HG03460 (cell line): ENCODE measurements around the gene SPINK8.
"Not testable (repeated sequence)": the region's sequence is repeated elsewhere in the genome, so short reads cannot be mapped to it uniquely, and the experiment has no call there.

Experiments
- ATAC-seq: cut with Tn5 transposase; IDR thresholded peaks from one replicate; pipeline ENCODE4 v1.9.1; 2021; ENCODE audit not compliant: unreplicated experiment

SPINK8 gene

GRCh38 chr3:48331706-48332435 lies 1.6 kb downstream of the SPINK8 start:
- ATAC-seq, result not testable (repeated sequence)

- ATAC-seq, result no peak
These were observed 12.5 kb downstream of the SPINK8 start for GRCh38 chr3:48320996-48321395.

- ATAC-seq, result no peak
These were observed 14.6 kb downstream of the SPINK8 start for GRCh38 chr3:48318713-48319468.

- no peak for ATAC-seq
These were observed 18.9 kb downstream of the SPINK8 start for GRCh38 chr3:48314542-48314941.

GRCh38 chr3:48306860-48307530 lies 26.5 kb downstream of the SPINK8 start:
- no peak for ATAC-seq

- no peak for ATAC-seq
These were observed 27.2 kb downstream of the SPINK8 start for GRCh38 chr3:48306290-48306689.

GRCh38 chr3:48305396-48305795 lies 28.1 kb downstream of the SPINK8 start:
- no peak for ATAC-seq

GRCh38 chr3:48303021-48303420 lies 30.4 kb downstream of the SPINK8 start:
- ATAC-seq, result no peak

- no peak for ATAC-seq
These were observed 31.7 kb downstream of the SPINK8 start for GRCh38 chr3:48301800-48302166.

GRCh38 chr3:48301020-48301799 lies 32.3 kb downstream of the SPINK8 start, which contains the start of gene NME6:
TSS of gene NME6 (minus strand) at chr3:48301367.
- ATAC-seq, result peak; percentile 70

- no peak for ATAC-seq
These were observed 33.4 kb downstream of the SPINK8 start for GRCh38 chr3:48299746-48300712.

GRCh38 chr3:48297111-48297810 lies 36.2 kb downstream of the SPINK8 start:
- ATAC-seq, result no peak

- no peak for ATAC-seq
These were observed 36.8 kb downstream of the SPINK8 start for GRCh38 chr3:48296699-48297098.

GRCh38 chr3:48294611-48295263 lies 38.7 kb downstream of the SPINK8 start:
- ATAC-seq, result no peak

GRCh38 chr3:48289659-48290058 lies 43.8 kb downstream of the SPINK8 start:
- ATAC-seq, result no peak

- ATAC-seq, result no peak
These were observed 46.4 kb downstream of the SPINK8 start for GRCh38 chr3:48287034-48287433.

- no peak for ATAC-seq
These were observed 47.2 kb downstream of the SPINK8 start for GRCh38 chr3:48286308-48286707.

GRCh38 chr3:48285675-48286074 lies 47.8 kb downstream of the SPINK8 start:
- ATAC-seq, result no peak

- no peak for ATAC-seq
These were observed 48.3 kb downstream of the SPINK8 start for GRCh38 chr3:48285132-48285531.
